Measurements from ENCODE around the gene BEGAIN.

GRCh38 chr14:100553471-100553870 lies 33.7 kb downstream of the BEGAIN start:
- TF ChIP-seq POLR2A (IDR thresholded peaks at IDR 0.05), result no peak
- TF ChIP-seq, protein P1, sequence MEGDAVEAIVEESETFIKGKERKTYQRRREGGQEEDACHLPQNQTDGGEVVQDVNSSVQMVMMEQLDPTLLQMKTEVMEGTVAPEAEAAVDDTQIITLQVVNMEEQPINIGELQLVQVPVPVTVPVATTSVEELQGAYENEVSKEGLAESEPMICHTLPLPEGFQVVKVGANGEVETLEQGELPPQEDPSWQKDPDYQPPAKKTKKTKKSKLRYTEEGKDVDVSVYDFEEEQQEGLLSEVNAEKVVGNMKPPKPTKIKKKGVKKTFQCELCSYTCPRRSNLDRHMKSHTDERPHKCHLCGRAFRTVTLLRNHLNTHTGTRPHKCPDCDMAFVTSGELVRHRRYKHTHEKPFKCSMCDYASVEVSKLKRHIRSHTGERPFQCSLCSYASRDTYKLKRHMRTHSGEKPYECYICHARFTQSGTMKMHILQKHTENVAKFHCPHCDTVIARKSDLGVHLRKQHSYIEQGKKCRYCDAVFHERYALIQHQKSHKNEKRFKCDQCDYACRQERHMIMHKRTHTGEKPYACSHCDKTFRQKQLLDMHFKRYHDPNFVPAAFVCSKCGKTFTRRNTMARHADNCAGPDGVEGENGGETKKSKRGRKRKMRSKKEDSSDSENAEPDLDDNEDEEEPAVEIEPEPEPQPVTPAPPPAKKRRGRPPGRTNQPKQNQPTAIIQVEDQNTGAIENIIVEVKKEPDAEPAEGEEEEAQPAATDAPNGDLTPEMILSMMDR (IDR thresholded peaks at IDR 0.05), result no peak
